HG03060 (cell line): ENCODE results near the gene SPRR2D.
"Not testable (repeated sequence)": the region's sequence is repeated elsewhere in the genome, so short reads cannot be mapped to it uniquely, and the experiment has no call there.

Source experiments
- ATAC-seq: cut with Tn5 transposase; IDR thresholded peaks from one replicate; pipeline ENCODE4 v1.9.1; 2021; ENCODE audit warnings: low read depth, moderate number of reproducible peaks; ENCODE audit not compliant: unreplicated experiment

Gene SPRR2D

DNA sequence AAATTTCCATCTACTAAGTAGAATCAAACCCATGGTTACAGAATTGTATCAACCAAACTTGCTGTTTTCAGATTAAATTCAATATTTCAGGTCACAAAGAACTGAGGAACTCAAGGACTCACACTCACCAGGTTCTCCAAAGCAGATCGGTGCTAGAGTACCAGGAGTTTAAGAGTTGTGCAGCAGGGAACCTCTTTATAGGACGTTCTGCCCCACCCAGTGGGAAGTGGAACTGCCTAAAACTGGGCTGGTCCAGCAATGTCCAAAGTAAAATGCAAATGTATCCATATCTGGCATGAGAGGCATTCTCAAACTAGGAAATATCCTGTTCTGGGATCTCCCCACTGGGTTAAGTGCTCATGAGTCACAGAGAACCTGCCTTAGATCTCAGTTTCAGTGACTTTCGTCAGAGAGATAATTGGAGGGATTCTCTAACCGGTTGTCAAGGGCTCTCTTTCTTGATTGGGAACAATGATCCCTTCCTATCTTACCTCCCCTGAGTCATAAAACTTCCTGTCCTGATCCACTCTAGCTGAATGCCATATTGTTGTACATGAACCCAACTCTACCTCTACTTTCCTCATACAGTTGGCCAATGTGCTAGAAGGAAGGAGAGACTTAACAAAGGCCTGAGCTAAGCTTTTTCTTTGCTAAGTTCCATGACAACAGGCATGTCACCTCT is at the start of gene SPRR2D:
SPRR2D (minus strand) TSS at position 171 of the 682 bp plus-strand sequence. CDS start 774 bp downstream, outside the sequence.
- ATAC-seq = no peak

DNA sequence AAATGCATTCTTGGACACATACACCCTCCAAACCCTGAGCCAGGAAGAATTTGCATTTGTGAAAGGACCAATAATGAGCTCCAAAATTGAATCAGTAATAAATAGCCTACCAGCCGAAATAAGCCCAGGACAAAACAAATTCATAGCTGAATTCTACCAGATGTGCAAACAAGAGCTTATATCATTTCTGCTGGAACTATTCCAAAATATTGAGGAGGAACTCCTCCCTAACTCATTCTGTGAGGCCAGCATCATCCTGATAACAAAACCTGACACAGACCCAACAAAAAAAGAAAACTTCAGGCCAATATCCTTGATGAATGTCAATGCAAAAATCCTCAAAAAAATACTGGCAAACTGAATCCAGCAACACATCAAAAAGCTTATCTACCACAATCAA is 46.7 kb upstream of the SPRR2D start:
- ATAC-seq = no peak

DNA sequence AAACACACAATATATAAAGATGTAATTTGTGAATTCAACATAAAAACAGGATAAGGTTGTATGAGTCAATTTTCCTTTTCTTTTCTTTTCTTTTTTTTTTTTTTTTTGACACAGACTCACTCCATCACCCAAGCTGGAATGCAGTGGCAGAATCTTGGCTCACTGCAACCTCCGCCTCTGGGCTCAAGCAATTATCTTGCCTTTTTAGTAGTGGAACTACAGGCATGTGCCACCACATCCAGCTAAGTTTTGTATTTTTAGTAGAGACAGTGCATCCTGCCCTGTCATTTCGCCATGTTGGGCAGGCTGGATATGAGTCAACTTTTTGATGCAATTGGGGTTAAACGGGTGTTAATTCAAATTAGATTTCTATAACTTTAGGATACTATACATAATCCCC is 40.8 kb upstream of the SPRR2D start:
- no peak for ATAC-seq

- ATAC-seq = no peak
Measured at GRCh38 chr1:153072806-153073726, 32.1 kb upstream of the SPRR2D start.

DNA sequence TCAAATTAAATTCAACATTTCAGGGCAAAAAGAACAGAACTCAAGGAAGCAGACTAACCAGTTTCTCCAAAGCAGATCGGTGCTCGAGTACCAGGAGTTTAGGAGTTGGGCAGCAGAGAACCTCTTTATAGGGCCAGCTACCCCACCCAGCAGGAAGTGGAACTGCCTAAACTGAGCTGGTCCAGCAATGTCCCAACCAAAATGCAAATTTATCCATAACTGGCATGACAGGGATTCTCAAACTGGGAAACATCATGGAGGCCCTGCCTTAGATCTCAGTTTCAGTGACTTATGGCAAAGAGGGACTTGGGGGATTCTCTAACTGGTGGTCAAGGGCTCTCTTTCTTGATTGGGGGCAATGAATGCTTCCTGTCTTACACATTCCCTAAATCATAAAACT is 30.6 kb upstream of the SPRR2D start, which contains the start of gene SPRR2B:
SPRR2B (minus strand) TSS at position 101 of the 400 bp plus-strand sequence. CDS start 772 bp downstream, outside the sequence.
- ATAC-seq = no peak

- ATAC-seq = no peak
Measured at GRCh38 chr1:153070243-153070642, 29.3 kb upstream of the SPRR2D start.

GRCh38 chr1:153058826-153059784 is 18.2 kb upstream of the SPRR2D start:
- ATAC-seq = no peak

GRCh38 chr1:153058154-153058553 is 17.2 kb upstream of the SPRR2D start:
- ATAC-seq = no peak

GRCh38 chr1:153057375-153057774 is 16.5 kb upstream of the SPRR2D start, which contains the start of gene SPRR2A:
TSS of gene SPRR2A (minus strand) at chr1:153057512. CDS start at chr1:153056735, 777 bp downstream.
- ATAC-seq = no peak

- ATAC-seq = not testable (repeated sequence)
Measured at GRCh38 chr1:153056111-153056510, 15.2 kb upstream of the SPRR2D start.

DNA sequence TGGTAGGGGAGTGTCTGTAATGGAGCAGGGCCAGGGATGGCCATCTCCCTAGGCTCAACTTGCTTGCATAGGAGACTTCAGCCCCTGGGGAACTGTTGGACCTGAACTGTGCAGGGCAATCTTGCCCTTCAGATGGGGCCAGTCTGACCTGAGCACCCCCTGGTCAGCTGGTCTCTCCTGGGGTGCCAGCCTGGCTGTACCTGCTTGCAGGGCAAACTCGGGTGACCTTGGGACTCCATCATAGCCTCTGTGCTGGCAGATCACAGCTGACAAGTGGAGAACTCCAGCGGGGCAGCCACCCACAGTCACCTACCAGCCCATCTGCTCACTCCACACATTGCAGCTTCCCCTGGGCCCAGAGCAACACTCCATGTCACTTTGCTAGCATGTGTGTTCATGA is 8.3 kb upstream of the SPRR2D start:
- no peak for ATAC-seq

GRCh38 chr1:153035211-153035610 is 5.7 kb downstream of the SPRR2D start:
- no peak for ATAC-seq

DNA sequence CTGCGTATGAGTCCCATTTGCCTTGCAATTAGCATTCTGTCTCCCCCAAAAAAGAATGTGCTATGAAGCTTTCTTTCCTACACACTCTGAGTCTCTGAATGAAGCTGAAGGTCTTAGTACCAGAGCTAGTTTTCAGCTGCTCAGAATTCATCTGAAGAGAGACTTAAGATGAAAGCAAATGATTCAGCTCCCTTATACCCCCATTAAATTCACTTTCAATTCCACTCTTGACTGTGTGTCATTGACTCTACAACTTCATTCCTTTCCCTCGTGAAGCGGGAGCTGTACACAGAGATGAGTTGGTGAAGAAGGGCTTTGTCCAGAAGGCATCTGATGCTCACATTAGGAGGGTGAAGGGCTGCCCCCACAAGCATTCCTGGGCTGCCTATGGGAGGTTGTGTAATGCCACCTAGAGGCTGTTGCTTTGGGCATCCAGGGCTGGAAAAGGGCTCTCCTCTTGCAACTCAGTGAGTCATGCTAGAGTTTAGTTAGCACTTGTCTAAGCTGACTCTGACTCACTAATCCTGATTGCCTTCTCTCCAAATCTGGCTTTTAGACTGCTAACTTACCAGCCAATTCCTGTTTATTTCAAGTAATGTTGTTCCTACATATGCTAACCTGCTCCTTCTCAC is 8.1 kb downstream of the SPRR2D start:
- ATAC-seq = no peak

DNA sequence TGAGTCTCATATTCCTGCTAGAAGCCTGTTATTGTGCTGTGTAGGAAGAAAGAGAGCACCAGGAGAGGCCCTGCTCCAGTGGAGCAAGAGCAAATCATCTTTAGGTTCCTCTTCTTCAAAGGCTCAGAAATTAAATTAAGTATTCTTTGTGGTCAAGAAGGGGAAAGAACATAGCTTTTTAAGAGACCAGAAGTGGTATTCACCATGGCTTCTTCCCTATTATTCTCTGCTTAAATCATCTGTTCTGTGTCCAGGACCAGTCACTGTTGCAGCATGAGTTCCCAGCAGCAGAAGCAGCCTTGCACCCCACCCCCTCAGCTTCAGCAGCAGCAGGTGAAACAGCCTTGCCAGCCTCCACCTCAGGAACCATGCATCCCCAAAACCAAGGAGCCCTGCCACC is 8.8 kb downstream of the SPRR2D start:
- ATAC-seq = no peak

DNA sequence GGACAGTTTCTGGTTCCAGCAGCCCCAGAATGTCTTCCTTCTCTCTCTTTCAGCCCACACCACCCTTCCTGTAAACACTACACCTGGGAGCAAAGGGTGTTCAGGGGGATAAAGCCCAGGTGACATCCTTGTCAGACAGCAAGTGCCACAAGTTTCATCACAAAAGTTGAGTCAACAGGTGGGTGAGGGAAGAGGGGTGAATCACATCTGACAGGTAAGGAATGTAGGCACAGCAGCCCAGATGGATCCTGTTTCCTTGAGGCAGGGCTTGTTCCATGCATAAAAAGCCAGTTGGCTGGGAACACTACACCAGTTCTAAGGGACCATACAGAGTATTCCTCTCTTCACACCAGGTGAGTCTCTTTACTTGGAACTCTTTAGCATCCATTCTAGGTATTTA is 10.0 kb downstream of the SPRR2D start, which contains the start of gene SPRR1B:
SPRR1B (plus strand) TSS at position 309 of the 400 bp plus-strand sequence. CDS start 1,143 bp downstream, outside the sequence.
- no peak for ATAC-seq

GRCh38 chr1:153028766-153029165 is 12.2 kb downstream of the SPRR2D start:
- no peak for ATAC-seq

DNA sequence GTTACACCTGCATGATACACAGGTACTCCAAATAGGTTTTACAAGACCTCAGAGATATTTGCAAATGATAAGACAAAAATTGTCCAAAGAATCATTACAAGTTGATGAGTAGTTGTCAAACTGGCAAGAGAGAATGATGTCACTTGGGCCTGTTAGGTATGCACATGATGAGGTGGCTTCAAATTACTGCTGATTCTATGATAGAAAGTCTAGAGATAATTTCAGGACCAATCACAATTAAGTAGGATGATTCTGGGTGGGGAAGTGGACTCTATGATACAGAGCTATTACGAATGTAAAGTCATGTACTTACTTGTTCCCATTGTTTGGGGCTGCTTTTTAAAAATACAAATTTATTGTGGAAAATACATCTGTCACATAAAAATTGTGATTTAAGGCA is 15.1 kb downstream of the SPRR2D start:
- ATAC-seq = no peak

DNA sequence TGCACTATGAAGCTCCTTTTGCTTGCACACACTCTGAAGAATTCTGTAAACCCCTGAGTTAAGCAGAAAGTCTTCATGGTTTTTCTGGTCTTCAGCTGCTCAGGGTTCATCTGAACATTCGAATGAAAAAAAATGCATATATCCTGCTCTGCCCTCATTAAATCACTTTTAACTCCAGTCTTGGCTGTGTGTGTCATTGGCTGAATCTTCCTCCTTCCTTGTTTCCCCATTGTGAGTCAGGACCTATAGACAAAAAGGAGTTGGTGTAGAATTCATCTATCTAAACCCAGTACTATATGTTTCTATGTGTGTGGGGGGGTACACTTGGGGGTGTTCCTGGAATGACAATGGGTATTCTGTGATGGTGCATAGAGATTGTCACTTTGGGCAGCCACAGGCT is 16.5 kb downstream of the SPRR2D start:
- no peak for ATAC-seq

GRCh38 chr1:153023109-153023508 is 17.8 kb downstream of the SPRR2D start:
- ATAC-seq = no peak

GRCh38 chr1:153022340-153022739 is 18.6 kb downstream of the SPRR2D start:
- not testable (repeated sequence) for ATAC-seq
